ENCODE results near the gene FBXL7.

GRCh38 chr5:15774632-15775031, 274.7 kb downstream of the FBXL7 start:
- no peak for TF ChIP-seq CTCF (conservative IDR thresholded peaks at IDR 0.05)
- TF ChIP-seq ZFX (IDR thresholded peaks at IDR 0.05) = no peak

Measured in C4-2B (cell line).